Tibial nerve (tissue), 4 donors: Measurements from ENCODE around the gene CPNE2. TPM values are rescaled to one million over a fixed set of nuclear protein-coding genes. Genes with fewer than 3 reads are reported as not detected.
A peak's percentile ranks its signal among the peaks of the same experiment; 100 is the strongest.

Experiments
- DNase-seq, 2 donors: peaks; one replicate each; pipeline ENCODE4 v3.0.0-alpha.2; 2019; ENCODE audit warnings: low spot score in 2 of 2
- H3K27ac ChIP-seq, 4 donors: fragments of 200-600 bp; sonication (generic) in 3 of 4; one replicate each; pipeline ENCODE4 v1.5.1; 2017 to 2019; ENCODE audit warnings: mild to moderate bottlenecking in 1 of 4
- H3K27me3 ChIP-seq, 2 donors: fragments of 200-600 bp; sonication (generic) in 1 of 2; one replicate each; pipeline versions ENCODE4 v1.5.1 to v1.6.0; 2017 to 2019
- H3K36me3 ChIP-seq, 3 donors: fragments of 200-600 bp; sonication (generic); one replicate each; pipeline ENCODE4 v1.5.1; 2018 to 2019
- H3K4me1 ChIP-seq, 4 donors: fragments of 200-600 bp; sonication (generic) in 3 of 4; one replicate each; pipeline ENCODE4 v1.5.1; 2017 to 2019
- H3K4me3 ChIP-seq, 4 donors: fragments of 200-600 bp; sonication (generic) in 3 of 4; one replicate each; pipeline ENCODE4 v1.5.1; 2017 to 2019; ENCODE audit warnings: mild to moderate bottlenecking in 1 of 4, moderate library complexity in 1 of 4
- H3K9me3 ChIP-seq, 4 donors: fragments of 200-600 bp; sonication (generic) in 3 of 4; one replicate each; pipeline ENCODE4 v1.5.1; 2017 to 2019
- CTCF ChIP-seq, 5 experiments: fragments of 200-600 bp in 3 of 5; fragments of 450-650 bp in 2 of 5; sonication (generic) in 3 of 5; IDR thresholded peaks; one replicate each; pipeline ENCODE4 v1.5.1; 2016 to 2019; ENCODE audit warnings: antibody characterized with exemption in 5 of 5, mild to moderate bottlenecking in 3 of 5, moderate library complexity in 2 of 5
- EP300 ChIP-seq, 2 donors: sonication (generic); formaldehyde crosslinking; IDR thresholded peaks; one replicate each; pipeline ENCODE4 v1.6.1; 2017; ENCODE audit warnings: antibody characterized with exemption in 2 of 2, mild to moderate bottlenecking in 1 of 2
- POLR2A ChIP-seq, 2 donors: fragments of 450-650 bp; IDR thresholded peaks; one replicate each; pipeline ENCODE4 v1.6.1; 2017; ENCODE audit warnings: antibody characterized with exemption in 2 of 2, mild to moderate bottlenecking in 2 of 2, moderate library complexity in 2 of 2
- WGBS, 2 donors: methylation state at CpG; one replicate each; pipeline ENCODE4 v1.1.5; 2018; 5-methylcytosine and 5-hydroxymethylcytosine counted together
- total RNA-seq, 4 donors: library from RNA; depleted of rRNA; stranded (reverse); fragments of >200 nt; gene quantifications; one replicate each; pipeline ENCODE4 v1.1.0, GENCODE V29; 2016

The CPNE2 gene
- total RNA-seq, 4 donors from 2014 or later = 32.7 to 58.8 (median 46.0) TPM

GRCh38 chr16:57175896-57176295, 83.5 kb downstream of the CPNE2 start:
- Histone ChIP-seq H3K9me3 (no peaks in the 10 kb centered on the region), H3K4me3 (no peak overlapping the region), H3K36me3 (peaks cover 0 to 27% (median 13%) of the 10 kb centered on the region in 3 donors), H3K4me1 (peaks cover 0 to 37% (median 0%) of the 10 kb centered on the region in 4 donors), H3K27me3 (no peaks in the 10 kb centered on the region), H3K27ac (peak overlapping the region in 1 of 4 donors; percentile 36)
- 46 to 52% methylated on average over 5 of the region's 5 CpGs for WGBS, 2 donors
- DNase-seq = no peak
- TF ChIP-seq POLR2A (IDR thresholded peaks at IDR 0.05) = no peak
- no peak for TF ChIP-seq CTCF (IDR thresholded peaks at IDR 0.05)
- no peak for TF ChIP-seq EP300 (IDR thresholded peaks at IDR 0.05)

- no peaks in the 10 kb centered on the region for H3K27me3 ChIP-seq
- TF ChIP-seq EP300 (IDR thresholded peaks at IDR 0.05) (no peak), POLR2A (IDR thresholded peaks at IDR 0.05) (no peak), CTCF (IDR thresholded peaks at IDR 0.05) (no peak)
- DNase-seq = no peak
- peaks cover 0 to 37% (median 0%) of the 10 kb centered on the region in 4 donors for H3K4me1 ChIP-seq
- 37 to 53% methylated on average over 3 of the region's 3 CpGs for WGBS, 2 donors
- H3K9me3 ChIP-seq = no peaks in the 10 kb centered on the region
- peaks cover 0 to 4% (median 0%) of the 10 kb centered on the region in 3 donors for H3K36me3 ChIP-seq
- H3K4me3 ChIP-seq = no peak overlapping the region
- H3K27ac ChIP-seq = peak overlapping the region in 1 of 4 donors; percentile 0
Measured at GRCh38 chr16:57178196-57178595, 85.8 kb downstream of the CPNE2 start.

- Histone ChIP-seq H3K9me3 (no peaks in the 10 kb centered on the region), H3K27ac (peak overlapping the region in 1 of 4 donors; percentile 6), H3K4me1 (peaks cover 0 to 38% (median 0%) of the 10 kb centered on the region in 4 donors), H3K27me3 (no peaks in the 10 kb centered on the region), H3K36me3 (no peaks in the 10 kb centered on the region), H3K4me3 (no peak overlapping the region)
- DNase-seq = no peak
- TF ChIP-seq EP300 (IDR thresholded peaks at IDR 0.05) (no peak), CTCF (IDR thresholded peaks at IDR 0.05) (no peak), POLR2A (IDR thresholded peaks at IDR 0.05) (no peak)
- 54 to 55% methylated on average over 4 of the region's 4 CpGs for WGBS, 2 donors
Measured at GRCh38 chr16:57178793-57179212, 86.4 kb downstream of the CPNE2 start.

GRCh38 chr16:57179215-57179828, 86.9 kb downstream of the CPNE2 start:
- Histone ChIP-seq H3K27ac (peak overlapping the region in 1 of 4 donors; percentile 6), H3K9me3 (no peaks in the 10 kb centered on the region), H3K36me3 (no peaks in the 10 kb centered on the region), H3K27me3 (no peaks in the 10 kb centered on the region), H3K4me1 (peaks cover 0 to 43% (median under 1%) of the 10 kb centered on the region in 4 donors), H3K4me3 (no peak overlapping the region)
- TF ChIP-seq POLR2A (IDR thresholded peaks at IDR 0.05) (no peak), CTCF (IDR thresholded peaks at IDR 0.05) (no peak), EP300 (IDR thresholded peaks at IDR 0.05) (no peak)
- no peak for DNase-seq
- WGBS, 2 donors = 23 to 30% methylated on average over 3 of the region's 3 CpGs

- DNase-seq = no peak
- Histone ChIP-seq H3K9me3 (no peaks in the 10 kb centered on the region), H3K4me3 (peak overlapping the region in 1 of 4 donors; percentile 100), H3K4me1 (peaks cover 0 to 45% (median 13%) of the 10 kb centered on the region in 4 donors), H3K27me3 (no peaks in the 10 kb centered on the region), H3K27ac (no peak overlapping the region), H3K36me3 (no peaks in the 10 kb centered on the region)
- 95 to 97% methylated on average over 4 of the region's 4 CpGs for WGBS, 2 donors
- TF ChIP-seq CTCF (IDR thresholded peaks at IDR 0.05) = no peak
- no peak for TF ChIP-seq EP300 (IDR thresholded peaks at IDR 0.05)
- no peak for TF ChIP-seq POLR2A (IDR thresholded peaks at IDR 0.05)
Measured at GRCh38 chr16:57184113-57184512, 91.7 kb downstream of the CPNE2 start.
